HUES6 (cell line): ENCODE measurements around the gene HDDC3.

Experiments used
- H3K27ac ChIP-seq: 2 replicates; pipeline ENCODE4 v1.7.0; 2013; ENCODE audit warnings: low read depth, mild to moderate bottlenecking, low read length, inconsistent platforms
- H3K27me3 ChIP-seq: 2 replicates; pipeline ENCODE4 v1.6.1; 2013; ENCODE audit warnings: low read length; ENCODE audit not compliant: control insufficient read depth, insufficient read depth
- H3K36me3 ChIP-seq: 2 replicates; pipeline ENCODE4 v1.6.1; 2013; ENCODE audit warnings: low read length; ENCODE audit not compliant: control insufficient read depth, insufficient read depth
- H3K4me1 ChIP-seq: 2 replicates; pipeline ENCODE4 v1.6.1; 2013; ENCODE audit warnings: low read length; ENCODE audit not compliant: control insufficient read depth, insufficient read depth
- H3K4me3 ChIP-seq: 2 replicates; pipeline ENCODE4 v1.5.1; 2013; ENCODE audit warnings: low read depth, low read length
- H3K9ac ChIP-seq: one replicate; pipeline ENCODE4 v1.6.1; 2013; ENCODE audit warnings: mild to moderate bottlenecking, low read length
- H3K9me3 ChIP-seq: 2 replicates; pipeline ENCODE4 v1.6.1; 2013; ENCODE audit warnings: low read depth, low read length; ENCODE audit not compliant: control insufficient read depth, insufficient read depth

Gene HDDC3

DNA sequence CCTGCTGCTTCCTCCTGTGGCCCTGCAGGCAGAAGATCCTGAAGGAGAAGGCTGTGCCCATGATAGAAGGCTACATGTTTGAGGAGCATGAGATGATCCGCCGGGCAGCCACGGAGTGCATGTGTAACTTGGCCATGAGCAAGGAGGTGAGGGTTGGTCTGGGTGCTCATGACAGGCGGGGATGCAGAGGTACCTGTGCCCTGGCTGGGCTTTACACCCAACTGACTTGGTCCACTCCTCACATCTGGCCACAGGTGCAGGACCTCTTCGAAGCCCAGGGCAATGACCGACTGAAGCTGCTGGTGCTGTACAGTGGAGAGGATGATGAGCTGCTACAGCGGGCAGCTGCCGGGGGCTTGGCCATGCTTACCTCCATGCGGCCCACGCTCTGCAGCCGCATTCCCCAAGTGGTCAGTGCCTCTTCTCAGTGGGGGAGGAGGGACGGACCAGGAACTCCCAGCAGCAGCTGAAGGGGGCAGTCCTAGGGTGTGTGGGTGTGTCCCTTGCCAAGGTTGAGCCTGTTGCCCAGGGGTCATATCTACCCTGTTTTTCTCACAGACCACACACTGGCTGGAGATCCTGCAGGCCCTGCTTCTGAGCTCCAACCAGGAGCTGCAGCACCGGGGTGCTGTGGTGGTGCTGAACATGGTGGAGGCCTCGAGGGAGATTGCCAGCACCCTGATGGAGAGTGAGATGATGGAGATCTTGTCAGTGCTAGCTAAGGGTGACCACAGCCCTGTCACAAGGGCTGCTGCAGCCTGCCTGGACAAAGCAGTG is 20.7 kb upstream of the HDDC3 start:
- H3K9me3 ChIP-seq, result no peaks in the 10 kb centered on the region
- H3K4me1 ChIP-seq, result peaks cover 14% of the 10 kb centered on the region
- no peak overlapping the region for H3K27ac ChIP-seq
- no peak overlapping the region for H3K4me3 ChIP-seq
- H3K36me3 ChIP-seq, result peaks cover 56% of the 10 kb centered on the region
- H3K27me3 ChIP-seq, result peaks cover 6% of the 10 kb centered on the region; the same call in 1 of the 2 replicates
- no peak overlapping the region for H3K9ac ChIP-seq

DNA sequence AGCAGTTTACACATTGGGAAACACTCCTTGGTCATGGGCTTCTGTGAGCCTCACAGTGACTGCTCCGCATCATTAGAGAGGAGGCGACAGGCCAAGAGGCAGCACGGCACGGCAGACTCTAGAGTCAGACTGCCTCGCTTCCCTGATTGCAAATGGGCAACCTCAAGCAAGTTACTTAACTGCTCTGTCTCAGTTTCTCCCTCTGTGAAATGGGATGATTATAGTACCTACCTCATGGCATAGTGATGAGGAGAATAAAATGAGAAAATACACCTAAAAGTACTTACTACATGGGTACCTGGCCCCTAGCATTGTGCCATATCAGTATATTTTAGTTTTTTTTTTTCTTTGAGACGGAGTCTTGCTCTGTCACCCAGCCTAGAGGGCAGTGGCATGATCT is 18.3 kb upstream of the HDDC3 start:
- Histone ChIP-seq H3K27ac (no peak overlapping the region), H3K36me3 (peaks cover 76% of the 10 kb centered on the region)

GRCh38 chr15:90949979-90950675 is 17.8 kb upstream of the HDDC3 start:
- peak overlapping the region; percentile 25; the same call in 1 of the 2 replicates for H3K27ac ChIP-seq
- no peaks in the 10 kb centered on the region for H3K9me3 ChIP-seq
- H3K36me3 ChIP-seq, result peaks cover 77% of the 10 kb centered on the region
- no peaks in the 10 kb centered on the region for H3K27me3 ChIP-seq
- H3K9ac ChIP-seq, result no peak overlapping the region
- H3K4me1 ChIP-seq, result no peaks in the 10 kb centered on the region
- H3K4me3 ChIP-seq, result no peak overlapping the region

More for the DNA sequence above, 18.3 kb upstream of the HDDC3 start:
- H3K9me3 ChIP-seq, result no peaks in the 10 kb centered on the region
- no peaks in the 10 kb centered on the region for H3K27me3 ChIP-seq
- no peak overlapping the region for H3K9ac ChIP-seq
- H3K4me1 ChIP-seq, result no peaks in the 10 kb centered on the region
- H3K4me3 ChIP-seq, result no peak overlapping the region

DNA sequence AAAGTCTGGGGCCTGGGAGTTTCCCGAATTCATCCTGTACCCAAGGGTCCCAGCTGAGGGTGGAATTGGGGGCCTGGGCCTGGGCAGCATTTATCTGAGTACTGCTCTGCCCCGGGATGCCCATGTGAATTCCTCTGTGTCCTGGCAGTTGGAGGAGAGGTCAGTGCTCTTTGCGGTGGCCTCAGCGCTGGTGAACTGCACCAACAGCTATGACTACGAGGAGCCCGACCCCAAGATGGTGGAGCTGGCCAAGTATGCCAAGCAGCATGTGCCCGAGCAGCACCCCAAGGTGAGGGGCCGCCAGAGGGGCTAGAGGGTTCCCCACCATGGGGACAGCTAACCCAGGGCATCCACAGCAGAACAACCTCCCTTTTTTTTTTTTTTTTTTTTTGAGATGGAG is 16.2 kb upstream of the HDDC3 start:
- peaks cover 87% of the 10 kb centered on the region for H3K36me3 ChIP-seq
- H3K4me3 ChIP-seq, result no peak overlapping the region
- H3K27me3 ChIP-seq, result no peaks in the 10 kb centered on the region
- H3K9ac ChIP-seq, result no peak overlapping the region
- no peak overlapping the region for H3K27ac ChIP-seq
- H3K4me1 ChIP-seq, result no peaks in the 10 kb centered on the region
- no peaks in the 10 kb centered on the region for H3K9me3 ChIP-seq

GRCh38 chr15:90947577-90948357 is 15.4 kb upstream of the HDDC3 start:
- H3K9me3 ChIP-seq, result no peaks in the 10 kb centered on the region
- no peak overlapping the region for H3K9ac ChIP-seq
- no peak overlapping the region for H3K27ac ChIP-seq
- no peaks in the 10 kb centered on the region for H3K27me3 ChIP-seq
- H3K4me3 ChIP-seq, result no peak overlapping the region
- H3K36me3 ChIP-seq, result peaks cover 87% of the 10 kb centered on the region
- no peaks in the 10 kb centered on the region for H3K4me1 ChIP-seq

DNA sequence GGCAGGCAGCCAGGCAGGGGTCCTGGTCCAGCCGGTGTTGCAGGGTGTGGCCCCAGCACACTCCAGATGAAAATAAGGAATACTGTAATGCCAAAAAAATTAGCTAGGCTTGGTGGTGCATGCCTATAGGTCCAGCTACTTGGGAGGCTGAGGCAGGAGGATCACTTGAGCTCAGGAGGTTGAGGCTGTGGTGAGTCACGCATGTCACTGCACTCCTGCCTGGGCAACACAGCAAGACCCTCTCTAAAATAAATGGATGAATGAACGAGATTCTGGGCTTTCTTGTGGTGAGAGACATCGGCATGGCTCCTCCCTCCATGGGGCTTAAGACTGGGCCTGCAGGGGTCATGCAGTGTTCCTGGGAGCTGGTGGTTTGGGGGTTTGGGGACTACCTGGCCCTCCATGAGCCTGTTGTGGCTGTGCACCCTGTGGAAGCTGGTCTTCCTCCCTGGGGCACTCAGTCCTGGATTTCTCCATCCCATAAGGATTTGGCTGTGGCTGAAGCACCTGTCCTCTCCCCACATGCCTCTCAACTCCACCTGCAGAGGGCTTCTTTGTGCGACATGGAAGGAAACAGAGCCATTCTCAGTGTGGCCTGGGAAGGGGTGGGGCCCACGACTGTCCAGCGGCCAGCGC is 14.7 kb upstream of the HDDC3 start:
- Histone ChIP-seq H3K9ac (no peak overlapping the region), H3K27ac (no peak overlapping the region), H3K36me3 (peaks cover 90% of the 10 kb centered on the region), H3K4me1 (no peaks in the 10 kb centered on the region), H3K27me3 (no peaks in the 10 kb centered on the region), H3K4me3 (no peak overlapping the region), H3K9me3 (no peaks in the 10 kb centered on the region)

GRCh38 chr15:90946538-90946937 is 14.2 kb upstream of the HDDC3 start:
- no peaks in the 10 kb centered on the region for H3K4me1 ChIP-seq
- H3K36me3 ChIP-seq, result peaks cover 88% of the 10 kb centered on the region
- H3K9ac ChIP-seq, result no peak overlapping the region
- no peak overlapping the region for H3K27ac ChIP-seq
- no peak overlapping the region for H3K4me3 ChIP-seq
- H3K27me3 ChIP-seq, result no peaks in the 10 kb centered on the region
- H3K9me3 ChIP-seq, result no peaks in the 10 kb centered on the region

GRCh38 chr15:90945091-90945490 is 12.7 kb upstream of the HDDC3 start:
- no peaks in the 10 kb centered on the region for H3K4me1 ChIP-seq
- H3K9ac ChIP-seq, result no peak overlapping the region
- H3K9me3 ChIP-seq, result no peaks in the 10 kb centered on the region
- H3K27me3 ChIP-seq, result no peaks in the 10 kb centered on the region
- H3K36me3 ChIP-seq, result peaks cover 88% of the 10 kb centered on the region
- H3K27ac ChIP-seq, result no peak overlapping the region
- no peak overlapping the region for H3K4me3 ChIP-seq

DNA sequence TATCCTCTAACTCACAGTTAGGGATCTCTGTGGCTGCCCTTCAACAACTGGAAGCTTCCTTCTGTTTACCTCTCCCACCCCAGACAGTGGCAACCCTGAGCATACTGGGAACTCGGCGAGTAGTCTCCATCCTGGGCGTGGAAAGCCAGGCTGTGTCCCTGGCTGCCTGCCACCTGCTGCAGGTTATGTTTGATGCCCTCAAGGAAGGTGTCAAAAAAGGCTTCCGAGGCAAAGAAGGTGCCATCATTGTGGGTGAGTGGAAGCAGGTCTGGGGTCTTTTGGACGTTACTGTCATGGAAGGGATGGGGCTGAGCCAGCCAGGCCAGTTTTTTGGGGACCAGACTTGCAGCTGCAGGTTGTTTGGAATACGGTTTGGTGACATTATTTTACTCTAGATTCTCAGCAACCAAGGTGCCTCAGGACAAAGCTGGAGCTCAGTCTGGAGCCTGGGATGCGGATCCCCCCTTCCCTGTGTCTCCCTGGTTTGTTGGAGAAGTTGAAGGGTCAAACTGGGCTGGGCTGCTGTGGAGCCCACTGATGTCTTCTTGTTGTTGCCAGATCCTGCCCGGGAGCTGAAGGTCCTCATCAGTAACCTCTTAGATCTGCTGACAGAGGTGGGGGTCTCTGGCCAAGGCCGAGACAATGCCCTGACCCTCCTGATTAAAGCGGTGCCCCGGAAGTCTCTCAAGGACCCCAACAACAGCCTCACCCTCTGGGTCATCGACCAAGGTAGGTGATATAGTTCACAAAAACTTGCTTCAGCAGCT is 10.2 kb upstream of the HDDC3 start:
- peaks cover 79% of the 10 kb centered on the region for H3K36me3 ChIP-seq
- H3K9ac ChIP-seq, result no peak overlapping the region
- H3K27ac ChIP-seq, result no peak overlapping the region
- no peaks in the 10 kb centered on the region for H3K9me3 ChIP-seq
- no peaks in the 10 kb centered on the region for H3K27me3 ChIP-seq
- no peaks in the 10 kb centered on the region for H3K4me1 ChIP-seq
- no peak overlapping the region for H3K4me3 ChIP-seq

- no peak overlapping the region for H3K27ac ChIP-seq
- H3K9me3 ChIP-seq, result no peaks in the 10 kb centered on the region
- H3K4me1 ChIP-seq, result peaks cover 5% of the 10 kb centered on the region
- H3K9ac ChIP-seq, result no peak overlapping the region
- H3K27me3 ChIP-seq, result no peaks in the 10 kb centered on the region
- no peak overlapping the region for H3K4me3 ChIP-seq
- H3K36me3 ChIP-seq, result peaks cover 76% of the 10 kb centered on the region
These were observed 8.7 kb upstream of the HDDC3 start for GRCh38 chr15:90941038-90941437.
